Measurements from ENCODE around the gene TTC33. TPM values are rescaled to one million over a fixed set of nuclear protein-coding genes. Genes with fewer than 3 reads are reported as not detected.

Gene TTC33
- total RNA-seq, 1 experiment from 2014 or later: 30.2 TPM

GRCh38 chr5:40681363-40682153 is 74.2 kb downstream of the TTC33 start:
- H3K36me3 ChIP-seq (ENCODE audit: low read depth): peaks cover 7% of the 10 kb centered on the region
- peaks cover 15% of the 10 kb centered on the region for H3F3A ChIP-seq (ENCODE audit: insufficient read depth, low read depth)
- ChIA-PET POLR2A (ENCODE audit: unreplicated experiment) (no interaction called here), CTCF (no interaction called here)
- DNase-seq: no peak
- peaks cover 64% of the 10 kb centered on the region for H3K79me2 ChIP-seq (ENCODE audit: low read depth)
- TF ChIP-seq CTCF (conservative IDR thresholded peaks at IDR 0.05) (no peak), EZH2 (IDR thresholded peaks at IDR 0.05; ENCODE audit: low read depth) (no peak)
- intact Hi-C loops (cut with micrococcal nuclease; ENCODE audit: unreplicated experiment): no loop called here
- peak overlapping the region; percentile 78 for H3K4me2 ChIP-seq
- H3K4me1 ChIP-seq (replicated peaks; ENCODE audit: insufficient read depth): peaks cover 64% of the 10 kb centered on the region
- no peaks in the 10 kb centered on the region for H4K20me1 ChIP-seq (ENCODE audit: insufficient read depth)
- no peak overlapping the region for H2AFZ ChIP-seq
- H3K27ac ChIP-seq: no peak overlapping the region
- peak overlapping the region; percentile 82; the same call in 1 of the 2 replicates for H3K4me3 ChIP-seq
- no peaks in the 10 kb centered on the region for H3K9me3 ChIP-seq (ENCODE audit: insufficient read depth, low read depth)
- no peaks in the 10 kb centered on the region for H3K27me3 ChIP-seq (ENCODE audit: insufficient read depth, low read depth)
- no peaks in the 10 kb centered on the region for H3K9me2 ChIP-seq (ENCODE audit: insufficient read depth)
- BruUV-seq (replicated peaks): no TSS peak

- H3K36me3 ChIP-seq (ENCODE audit: low read depth): no peaks in the 10 kb centered on the region; the same call in 1 of the 2 replicates
- peak overlapping the region; percentile 82 for H3K4me3 ChIP-seq
- BruUV-seq (replicated peaks): no TSS peak
- DNase-seq: no peak
- peaks cover 57% of the 10 kb centered on the region for H3K79me2 ChIP-seq (ENCODE audit: low read depth)
- no peak for TF ChIP-seq CTCF (conservative IDR thresholded peaks at IDR 0.05)
- TF ChIP-seq EZH2 (IDR thresholded peaks at IDR 0.05; ENCODE audit: low read depth): no peak
- intact Hi-C loops (cut with micrococcal nuclease; ENCODE audit: unreplicated experiment): no loop called here
- no peaks in the 10 kb centered on the region for H3K27me3 ChIP-seq (ENCODE audit: insufficient read depth, low read depth)
- H3F3A ChIP-seq (ENCODE audit: insufficient read depth, low read depth): peaks cover 15% of the 10 kb centered on the region
- ChIA-PET POLR2A (ENCODE audit: unreplicated experiment) (no interaction called here), CTCF (no interaction called here)
- peak overlapping the region; percentile 79 for H2AFZ ChIP-seq
- H4K20me1 ChIP-seq (ENCODE audit: insufficient read depth): no peaks in the 10 kb centered on the region
- H3K4me2 ChIP-seq: peak overlapping the region; percentile 71
- H3K4me1 ChIP-seq (replicated peaks; ENCODE audit: insufficient read depth): peaks cover 67% of the 10 kb centered on the region
- no peaks in the 10 kb centered on the region for H3K9me3 ChIP-seq (ENCODE audit: insufficient read depth, low read depth)
- H3K27ac ChIP-seq: no peak overlapping the region
- H3K9me2 ChIP-seq (ENCODE audit: insufficient read depth): no peaks in the 10 kb centered on the region
Observed at GRCh38 chr5:40680741-40681362, 74.9 kb downstream of the TTC33 start.

GRCh38 chr5:40679913-40680681 is 75.7 kb downstream of the TTC33 start, which contains the start of gene PTGER4:
TSS of gene PTGER4 (plus strand) at chr5:40679915. CDS start at chr5:40680994, 1,079 bp downstream.
- TF ChIP-seq EZH2 (IDR thresholded peaks at IDR 0.05; ENCODE audit: low read depth) (no peak), CTCF (conservative IDR thresholded peaks at IDR 0.05) (no peak)
- peak within 1 kb of the TSS; percentile 90 for H2AFZ ChIP-seq
- no peaks in the 10 kb centered on the region for H4K20me1 ChIP-seq (ENCODE audit: insufficient read depth)
- no peaks in the 10 kb centered on the region for H3K27me3 ChIP-seq (ENCODE audit: insufficient read depth, low read depth)
- H3K9me3 ChIP-seq (ENCODE audit: insufficient read depth, low read depth): no peaks in the 10 kb centered on the region
- peaks cover 62% of the 10 kb centered on the region for H3K4me1 ChIP-seq (replicated peaks; ENCODE audit: insufficient read depth)
- BruUV-seq (replicated peaks): TSS peak; percentile 47
- peaks cover 50% of the 10 kb centered on the region for H3K79me2 ChIP-seq (ENCODE audit: low read depth)
- H3F3A ChIP-seq (ENCODE audit: insufficient read depth, low read depth): peaks cover 15% of the 10 kb centered on the region
- peak within 1 kb of the TSS; percentile 82 for H3K4me3 ChIP-seq
- H3K27ac ChIP-seq: peak within 1 kb of the TSS; percentile 93
- intact Hi-C loops (cut with micrococcal nuclease; ENCODE audit: unreplicated experiment): loop anchor here (1.0 to 5.0 kb wide), 11 partner anchors 38 to 923 kb away; partner anchors contain the start of gene RPL37
- DNase-seq: no peak
- ChIA-PET POLR2A (ENCODE audit: unreplicated experiment) (interaction anchor here (0.5 to 1.6 kb wide), 21 partner anchors 12 to 1983 kb away, joined by 3 to 29 read pairs (median 5); no protein-coding TSS in a partner anchor), CTCF (interaction anchor here (0.6 to 1.1 kb wide), 4 partner anchors 9 to 295 kb away, joined by 3 to 5 read pairs (median 3); no protein-coding TSS in a partner anchor)
- peak within 1 kb of the TSS; percentile 99 for H3K4me2 ChIP-seq
- H3K9me2 ChIP-seq (ENCODE audit: insufficient read depth): no peaks in the 10 kb centered on the region
- no peaks in the 10 kb centered on the region; the same call in 1 of the 2 replicates for H3K36me3 ChIP-seq (ENCODE audit: low read depth)
